Measurements from ENCODE around the gene C21orf58.
A peak's percentile ranks its signal among the peaks of the same experiment; 100 is the strongest.

Gene C21orf58

GRCh38 chr21:46361935-46362334, 38.3 kb upstream of the C21orf58 start:
- peak overlapping the region; percentile 64 for H3K4me3 Mint-ChIP-seq
- TF ChIP-seq, protein P1, sequence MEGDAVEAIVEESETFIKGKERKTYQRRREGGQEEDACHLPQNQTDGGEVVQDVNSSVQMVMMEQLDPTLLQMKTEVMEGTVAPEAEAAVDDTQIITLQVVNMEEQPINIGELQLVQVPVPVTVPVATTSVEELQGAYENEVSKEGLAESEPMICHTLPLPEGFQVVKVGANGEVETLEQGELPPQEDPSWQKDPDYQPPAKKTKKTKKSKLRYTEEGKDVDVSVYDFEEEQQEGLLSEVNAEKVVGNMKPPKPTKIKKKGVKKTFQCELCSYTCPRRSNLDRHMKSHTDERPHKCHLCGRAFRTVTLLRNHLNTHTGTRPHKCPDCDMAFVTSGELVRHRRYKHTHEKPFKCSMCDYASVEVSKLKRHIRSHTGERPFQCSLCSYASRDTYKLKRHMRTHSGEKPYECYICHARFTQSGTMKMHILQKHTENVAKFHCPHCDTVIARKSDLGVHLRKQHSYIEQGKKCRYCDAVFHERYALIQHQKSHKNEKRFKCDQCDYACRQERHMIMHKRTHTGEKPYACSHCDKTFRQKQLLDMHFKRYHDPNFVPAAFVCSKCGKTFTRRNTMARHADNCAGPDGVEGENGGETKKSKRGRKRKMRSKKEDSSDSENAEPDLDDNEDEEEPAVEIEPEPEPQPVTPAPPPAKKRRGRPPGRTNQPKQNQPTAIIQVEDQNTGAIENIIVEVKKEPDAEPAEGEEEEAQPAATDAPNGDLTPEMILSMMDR (IDR thresholded peaks at IDR 0.05) = no peak
- peaks cover 5% of the 10 kb centered on the region for H3K27me3 Mint-ChIP-seq (ENCODE audit: low read depth, poor library complexity)
- H3K4me1 Mint-ChIP-seq = peaks cover 50% of the 10 kb centered on the region
- H3K9me3 Mint-ChIP-seq = peaks cover 4% of the 10 kb centered on the region
- peak; percentile 50 for DNase-seq
- H3K27ac Mint-ChIP-seq = peak overlapping the region; percentile 95
- H3K36me3 Mint-ChIP-seq (ENCODE audit: low read depth) = peaks cover 55% of the 10 kb centered on the region

DNA sequence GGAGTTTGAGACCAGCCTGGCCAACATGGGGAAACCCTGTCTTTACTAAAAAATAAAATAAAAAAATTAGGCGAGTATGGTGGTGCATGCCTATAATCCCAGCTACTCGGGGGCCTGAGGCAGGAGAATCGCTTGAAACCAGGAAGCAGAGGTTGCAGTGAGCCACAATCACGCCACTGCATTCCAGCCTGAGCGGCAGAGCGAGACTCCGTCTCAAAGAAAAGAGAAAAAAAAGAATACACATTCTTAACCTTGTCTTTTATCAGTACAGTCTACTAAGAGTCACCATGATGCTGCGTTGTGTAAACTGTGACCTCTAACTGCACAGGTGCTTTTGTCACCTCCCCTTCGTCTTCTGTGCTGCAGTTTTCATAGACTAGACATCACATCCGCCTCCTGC, 37.5 kb upstream of the C21orf58 start:
- H3K27ac Mint-ChIP-seq = peak overlapping the region; percentile 95
- peaks cover 43% of the 10 kb centered on the region for H3K4me1 Mint-ChIP-seq
- peaks cover 4% of the 10 kb centered on the region for H3K9me3 Mint-ChIP-seq
- TF ChIP-seq, protein P1 (IDR thresholded peaks at IDR 0.05) = no peak
- H3K27me3 Mint-ChIP-seq (ENCODE audit: low read depth, poor library complexity) = peaks cover 5% of the 10 kb centered on the region
- H3K4me3 Mint-ChIP-seq = peak overlapping the region; percentile 64
- no peak for DNase-seq
- H3K36me3 Mint-ChIP-seq (ENCODE audit: low read depth) = peaks cover 52% of the 10 kb centered on the region

DNA sequence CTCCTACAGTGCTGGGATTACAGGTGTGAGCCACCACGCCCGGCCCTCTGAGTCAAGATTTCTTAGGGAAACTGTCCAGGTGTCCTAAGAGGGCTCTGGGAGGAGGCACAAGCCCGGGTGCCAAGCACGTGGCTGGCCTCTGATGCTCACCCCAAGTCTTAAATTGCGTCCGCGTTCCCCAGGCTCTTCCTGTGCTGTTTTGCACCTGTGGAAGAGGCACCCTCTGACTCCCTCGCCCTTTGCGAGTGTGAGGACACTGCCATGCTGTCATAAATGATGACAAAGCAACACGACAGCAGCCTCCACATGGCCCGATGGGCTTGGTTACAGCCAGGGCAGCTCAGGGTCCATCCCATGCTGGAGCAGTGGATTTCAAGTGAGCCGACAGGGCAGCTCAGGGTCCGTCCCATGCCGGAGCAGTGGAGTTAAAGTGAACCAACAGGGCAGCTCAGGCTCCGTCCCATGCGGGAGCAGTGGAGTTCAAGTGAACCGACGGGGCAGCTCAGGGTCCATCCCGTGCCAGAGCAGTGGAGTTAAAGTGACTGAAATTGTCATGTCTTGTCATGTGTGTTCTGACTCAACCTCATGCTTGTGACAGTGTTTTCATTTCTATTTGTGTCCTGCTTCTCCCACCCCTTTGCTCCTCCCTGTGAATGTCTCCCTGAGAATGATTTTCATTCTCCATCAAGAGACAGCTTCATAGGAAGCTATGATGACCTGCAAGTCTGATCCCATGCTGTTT, 34.2 kb upstream of the C21orf58 start:
- Mint-ChIP-seq H3K36me3 (ENCODE audit: low read depth) (peaks cover 44% of the 10 kb centered on the region), H3K27ac (no peak overlapping the region), H3K4me1 (peaks cover 47% of the 10 kb centered on the region)

DNA sequence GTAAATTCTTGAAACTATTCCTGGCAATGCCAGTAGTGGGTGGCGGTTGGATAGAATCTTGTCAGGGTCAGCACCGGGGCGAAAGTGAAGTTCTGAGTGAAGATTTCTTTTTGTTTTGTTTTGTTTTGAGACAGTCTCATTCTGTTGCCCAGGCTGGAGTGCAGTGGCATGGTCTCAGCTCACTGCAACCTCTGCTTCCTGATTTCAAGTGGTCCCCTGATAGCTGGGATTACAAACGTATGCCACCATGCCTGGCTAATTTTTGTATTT, 33.6 kb upstream of the C21orf58 start:
- no peak overlapping the region for H3K4me3 Mint-ChIP-seq
- H3K27me3 Mint-ChIP-seq (ENCODE audit: low read depth, poor library complexity) = peaks cover 4% of the 10 kb centered on the region
- TF ChIP-seq, protein P1 (IDR thresholded peaks at IDR 0.05) = no peak
- H3K36me3 Mint-ChIP-seq (ENCODE audit: low read depth) = peaks cover 46% of the 10 kb centered on the region
- no peak for DNase-seq
- peaks cover 4% of the 10 kb centered on the region for H3K9me3 Mint-ChIP-seq
- no peak overlapping the region for H3K27ac Mint-ChIP-seq
- H3K4me1 Mint-ChIP-seq = peaks cover 41% of the 10 kb centered on the region

More for the DNA sequence above, 34.2 kb upstream of the C21orf58 start:
- TF ChIP-seq, protein P1 (IDR thresholded peaks at IDR 0.05) = no peak
- peaks cover 4% of the 10 kb centered on the region for H3K9me3 Mint-ChIP-seq
- DNase-seq = no peak
- no peak overlapping the region for H3K4me3 Mint-ChIP-seq
- H3K27me3 Mint-ChIP-seq (ENCODE audit: low read depth, poor library complexity) = peaks cover 5% of the 10 kb centered on the region

- Mint-ChIP-seq H3K27me3 (ENCODE audit: low read depth, poor library complexity) (no peaks in the 10 kb centered on the region), H3K27ac (no peak overlapping the region), H3K9me3 (peaks cover 4% of the 10 kb centered on the region), H3K4me3 (no peak overlapping the region), H3K36me3 (ENCODE audit: low read depth) (peaks cover 46% of the 10 kb centered on the region), H3K4me1 (peaks cover 36% of the 10 kb centered on the region)
- no peak for DNase-seq
- TF ChIP-seq, protein P1 (IDR thresholded peaks at IDR 0.05) = no peak
Measured at GRCh38 chr21:46356494-46357334, 33.0 kb upstream of the C21orf58 start.

All from nephron progenitor cell (in vitro differentiated cells).